Stimulated activated CD4-positive, alpha-beta T cell treated with anti-CD3 and anti-CD28 coated beads, TNF-alpha, amount 100 ng/mL, for 24 hours (primary cell): ENCODE measurements around the gene LRP1-AS.

Experiments
- DNase-seq, 3 experiments: peaks; one replicate each; pipeline ENCODE4 v3.0.0-alpha.2; 2020; ENCODE audit warnings: low read depth in 3 of 3

The LRP1-AS gene

DNA sequence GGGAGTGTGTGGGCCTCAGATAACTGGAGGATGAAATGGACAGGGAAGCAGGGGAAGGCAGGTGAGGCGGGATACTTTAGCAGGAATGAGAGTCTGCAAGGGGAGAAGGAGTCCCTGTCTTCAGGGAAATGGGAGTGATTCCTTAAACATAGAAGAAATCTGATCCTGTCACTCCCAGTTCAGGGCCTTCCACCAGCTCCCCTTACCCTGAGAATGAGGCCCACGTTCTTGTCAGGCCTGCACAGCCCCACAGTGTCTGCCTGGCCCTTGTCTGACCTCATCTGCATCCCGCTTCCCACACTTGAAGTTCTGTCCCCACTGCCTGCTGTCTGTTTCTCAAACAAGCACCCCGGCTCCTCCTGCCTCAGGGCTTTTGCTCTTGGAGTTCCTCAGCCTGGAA is 12.6 kb upstream of the LRP1-AS start:
- DNase-seq, result no peak

DNA sequence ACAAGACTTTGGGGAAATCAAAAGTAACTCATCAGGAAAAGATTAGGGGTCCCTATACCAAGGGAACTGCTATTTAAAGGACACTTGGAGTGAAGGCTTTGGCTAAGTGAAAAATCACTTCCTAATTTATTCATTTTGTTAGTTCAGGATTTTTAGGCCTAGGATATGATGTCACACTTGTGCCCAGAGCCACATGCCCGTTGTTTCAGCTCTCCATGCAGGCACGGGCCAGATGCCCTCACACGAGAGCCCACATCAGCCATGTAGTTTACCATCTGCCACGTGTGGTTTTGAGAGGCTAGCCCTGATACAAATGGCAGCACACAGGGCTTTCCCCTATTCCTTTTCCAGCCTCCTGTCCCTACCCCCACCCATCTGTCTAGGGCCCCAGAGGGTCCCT is 11.9 kb upstream of the LRP1-AS start:
- no peak for DNase-seq

GRCh38 chr12:57158665-57159064 is 11.2 kb upstream of the LRP1-AS start:
- no peak for DNase-seq

DNA sequence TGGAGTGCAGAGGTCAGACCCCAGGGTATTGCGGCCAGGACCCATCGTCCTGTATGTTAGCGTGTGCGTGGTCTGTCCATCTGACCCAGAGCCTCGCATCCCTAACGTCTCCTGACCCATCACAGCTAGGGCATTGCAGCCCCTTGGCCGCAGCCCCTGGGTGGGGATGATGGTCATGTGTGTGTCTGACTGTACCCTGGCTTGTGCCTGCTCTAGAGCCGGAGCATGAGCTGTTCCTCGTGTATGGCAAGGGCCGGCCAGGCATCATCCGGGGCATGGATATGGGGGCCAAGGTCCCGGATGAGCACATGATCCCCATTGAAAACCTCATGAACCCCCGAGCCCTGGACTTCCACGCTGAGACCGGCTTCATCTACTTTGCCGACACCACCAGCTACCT is 10.8 kb upstream of the LRP1-AS start:
- DNase-seq, result no peak

DNA sequence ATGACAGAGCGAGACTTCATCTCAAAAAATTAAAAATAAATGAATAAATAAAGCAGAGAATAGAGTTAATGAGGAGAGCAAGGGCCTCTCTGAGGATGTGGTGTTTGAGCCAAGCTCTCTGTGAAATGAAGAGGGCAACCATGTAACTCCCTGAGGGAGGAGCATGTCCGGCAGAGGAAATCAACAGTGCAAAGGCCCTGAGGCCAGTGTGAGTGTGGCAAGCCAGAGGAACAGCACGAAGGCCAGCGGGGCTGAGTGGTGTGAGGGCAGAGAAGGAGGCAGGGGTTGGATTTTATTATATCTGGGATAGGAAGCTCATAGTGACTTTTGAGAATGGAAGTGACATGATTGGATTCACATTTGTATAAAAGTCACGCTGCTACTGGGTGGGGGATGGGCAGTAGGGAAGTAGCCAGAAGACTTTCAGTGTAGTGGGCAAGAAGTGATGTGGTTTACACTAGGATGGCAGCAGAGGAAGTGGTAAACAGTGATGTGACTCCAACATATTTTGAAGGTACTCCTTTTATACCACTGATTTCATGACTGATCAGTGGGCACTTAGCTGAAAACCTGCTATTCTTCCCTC is 10.3 kb upstream of the LRP1-AS start:
- no peak for DNase-seq

DNA sequence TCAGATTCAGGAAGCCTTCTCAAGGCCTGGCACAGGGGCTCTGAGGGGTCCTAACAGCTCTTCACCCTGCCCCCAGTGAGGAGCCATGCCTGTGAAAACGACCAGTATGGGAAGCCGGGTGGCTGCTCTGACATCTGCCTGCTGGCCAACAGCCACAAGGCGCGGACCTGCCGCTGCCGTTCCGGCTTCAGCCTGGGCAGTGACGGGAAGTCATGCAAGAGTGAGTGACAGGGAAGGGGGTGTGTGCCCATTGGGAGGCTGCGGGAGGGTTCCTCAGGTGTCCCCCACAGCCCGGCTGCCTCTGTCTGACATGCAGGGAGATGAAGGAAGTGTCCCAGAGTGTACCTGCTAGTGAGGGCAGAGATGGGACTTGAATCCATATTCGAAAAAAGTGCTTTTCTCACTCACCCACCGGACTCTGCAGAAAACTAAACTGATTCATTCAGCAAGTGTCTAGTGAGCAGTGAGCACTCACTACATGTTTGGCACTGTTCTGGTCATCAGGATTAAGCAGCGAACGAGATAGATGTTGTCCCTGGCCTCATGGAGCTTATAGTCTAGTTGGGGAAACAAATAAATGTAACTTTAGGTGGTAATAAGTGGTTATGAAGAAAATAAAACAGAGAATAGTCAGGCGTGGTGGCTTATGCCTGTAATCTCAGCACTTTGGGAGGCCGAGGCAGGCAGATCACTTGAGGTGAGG is 9.4 kb upstream of the LRP1-AS start:
- no peak for DNase-seq

- DNase-seq, result no peak
Observed at GRCh38 chr12:57154804-57155434, 7.5 kb upstream of the LRP1-AS start.

DNA sequence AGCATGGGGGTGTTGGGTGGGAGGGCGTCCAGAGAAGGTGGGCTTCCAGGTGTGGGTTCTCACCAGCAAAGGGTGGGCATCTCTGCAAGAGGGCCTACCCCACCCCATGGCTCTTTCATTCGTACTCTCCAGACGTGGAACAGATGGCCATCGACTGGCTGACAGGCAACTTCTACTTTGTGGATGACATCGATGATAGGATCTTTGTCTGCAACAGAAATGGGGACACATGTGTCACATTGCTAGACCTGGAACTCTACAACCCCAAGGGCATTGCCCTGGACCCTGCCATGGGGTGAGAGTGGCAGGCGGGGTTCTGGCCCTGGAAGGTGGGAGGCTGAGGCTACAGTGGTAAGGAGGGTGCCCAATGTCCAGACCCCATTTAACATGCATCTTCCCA is 6.7 kb upstream of the LRP1-AS start:
- no peak for DNase-seq

GRCh38 chr12:57153415-57153997 is 6.1 kb upstream of the LRP1-AS start:
- no peak for DNase-seq

DNA sequence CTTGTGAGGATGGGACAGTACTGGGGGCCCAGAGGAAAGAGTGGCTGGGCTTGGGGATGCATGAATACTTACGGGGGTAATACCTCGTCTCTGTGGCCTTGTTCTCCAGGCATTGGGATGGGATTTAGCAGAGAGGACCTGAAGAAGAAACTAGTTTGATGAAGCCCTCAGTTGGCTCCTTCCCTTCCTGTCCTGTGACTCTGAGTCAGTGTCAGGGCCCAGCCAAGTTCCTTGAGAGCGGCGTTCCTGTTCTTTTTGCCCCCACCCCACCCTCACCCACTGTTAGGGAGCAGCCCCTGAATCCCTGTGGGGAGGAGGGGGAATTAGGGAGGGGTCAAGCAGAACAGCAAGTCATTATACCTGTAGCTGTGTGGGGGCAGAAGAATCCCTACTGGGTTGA is 5.2 kb upstream of the LRP1-AS start:
- no peak for DNase-seq

- no peak for DNase-seq
Observed at GRCh38 chr12:57151741-57152630, 4.6 kb upstream of the LRP1-AS start.

GRCh38 chr12:57150400-57151000 is 3.1 kb upstream of the LRP1-AS start:
- no peak for DNase-seq

- DNase-seq, result no peak
Observed at GRCh38 chr12:57149245-57149900, 2.0 kb upstream of the LRP1-AS start.

DNA sequence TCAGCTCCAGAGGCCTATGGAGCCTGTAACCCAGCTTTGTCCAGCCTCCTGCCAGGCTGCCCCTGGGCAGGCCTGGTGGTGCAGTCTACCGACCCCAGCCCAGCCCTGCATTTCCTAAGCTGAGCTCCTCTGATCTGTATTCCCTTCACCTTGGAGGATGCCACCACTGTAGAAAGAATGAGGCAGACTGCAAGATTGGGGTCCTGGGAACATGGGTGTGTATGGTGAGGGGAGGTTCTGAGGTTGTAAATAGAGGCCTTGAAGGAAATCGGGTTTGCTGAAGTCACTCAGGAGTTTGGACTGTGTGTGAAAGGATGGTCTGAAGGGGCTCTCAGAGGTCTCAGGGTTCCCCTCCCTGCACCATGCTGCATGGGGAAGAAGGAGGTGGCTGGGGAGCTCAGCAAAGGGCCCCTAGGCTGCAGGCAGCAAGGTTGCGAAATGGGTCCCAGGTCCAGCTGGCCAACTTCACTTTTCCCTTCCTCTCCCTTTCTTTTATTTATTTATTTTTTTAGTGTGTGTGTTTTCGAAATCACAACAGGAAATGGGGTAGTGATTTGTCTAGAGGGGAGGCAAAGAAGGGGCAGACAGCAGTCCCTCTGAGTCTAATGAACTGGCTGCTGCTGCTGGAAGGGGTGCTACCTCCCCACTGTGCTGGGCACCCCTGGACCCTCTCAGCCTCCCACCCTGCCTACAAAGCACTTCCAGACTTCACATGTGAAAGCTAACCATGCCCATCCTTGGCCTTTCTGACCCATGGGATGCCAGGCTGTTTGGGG is 1.2 kb upstream of the LRP1-AS start:
- DNase-seq, result no peak

GRCh38 chr12:57146092-57146491 is 1.3 kb downstream of the LRP1-AS start:
- no peak for DNase-seq

GRCh38 chr12:57145460-57146059 is 1.9 kb downstream of the LRP1-AS start:
- DNase-seq, result no peak

- DNase-seq, result no peak
Observed at GRCh38 chr12:57143454-57143853, 4.0 kb downstream of the LRP1-AS start.

GRCh38 chr12:57142727-57143126 is 4.7 kb downstream of the LRP1-AS start:
- DNase-seq, result no peak

- DNase-seq, result no peak
Observed at GRCh38 chr12:57142121-57142520, 5.3 kb downstream of the LRP1-AS start.

DNA sequence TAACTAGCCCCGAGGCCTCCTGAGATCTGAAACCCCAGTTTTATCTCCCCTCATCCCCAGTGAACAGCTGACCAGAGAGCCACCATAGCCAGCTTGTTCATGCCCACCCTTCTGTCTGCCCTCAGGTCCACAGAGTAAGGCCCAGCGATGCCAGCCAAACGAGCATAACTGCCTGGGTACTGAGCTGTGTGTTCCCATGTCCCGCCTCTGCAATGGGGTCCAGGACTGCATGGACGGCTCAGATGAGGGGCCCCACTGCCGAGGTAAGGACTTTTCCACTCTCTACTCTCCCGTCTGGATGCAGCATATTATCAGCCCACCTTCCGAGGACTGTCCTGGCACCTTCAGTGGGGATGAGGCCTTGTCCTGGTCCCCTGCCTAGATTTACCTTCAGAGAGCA is 6.2 kb downstream of the LRP1-AS start:
- no peak for DNase-seq
